GM12872 (cell line): ENCODE measurements around the gene NXN.

Experiments used
- CTCF ChIP-seq: IDR thresholded peaks from 3 replicates; pipeline ENCODE4 v1.5.1; 2011; ENCODE audit warnings: low read depth, mild to moderate bottlenecking, low read length, moderate library complexity; ENCODE audit not compliant: insufficient read depth

Gene NXN

DNA sequence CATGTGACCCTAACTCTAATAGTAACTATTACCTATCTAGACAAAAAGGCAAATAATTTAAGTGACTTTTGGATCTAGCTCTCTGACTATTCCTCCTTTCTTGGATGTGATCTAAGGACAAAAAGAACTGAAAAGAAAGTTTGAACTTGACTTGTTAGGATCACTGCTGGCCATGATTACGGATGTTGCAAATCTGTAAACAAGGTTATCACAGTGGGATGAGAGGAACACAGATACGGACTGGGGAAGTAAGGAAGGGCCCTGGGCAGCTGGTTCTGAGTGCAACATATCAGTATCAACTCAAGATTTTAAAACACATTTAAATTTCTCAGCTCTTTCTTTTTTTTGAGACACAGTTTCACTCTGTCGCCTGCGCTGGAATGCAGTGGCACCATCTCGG lies 118.8 kb downstream of the NXN start:
- TF ChIP-seq CTCF, result no peak

GRCh38 chr17:859824-860195 lies 119.8 kb downstream of the NXN start:
- TF ChIP-seq CTCF, result no peak

GRCh38 chr17:859061-859823 lies 120.3 kb downstream of the NXN start:
- no peak for TF ChIP-seq CTCF

DNA sequence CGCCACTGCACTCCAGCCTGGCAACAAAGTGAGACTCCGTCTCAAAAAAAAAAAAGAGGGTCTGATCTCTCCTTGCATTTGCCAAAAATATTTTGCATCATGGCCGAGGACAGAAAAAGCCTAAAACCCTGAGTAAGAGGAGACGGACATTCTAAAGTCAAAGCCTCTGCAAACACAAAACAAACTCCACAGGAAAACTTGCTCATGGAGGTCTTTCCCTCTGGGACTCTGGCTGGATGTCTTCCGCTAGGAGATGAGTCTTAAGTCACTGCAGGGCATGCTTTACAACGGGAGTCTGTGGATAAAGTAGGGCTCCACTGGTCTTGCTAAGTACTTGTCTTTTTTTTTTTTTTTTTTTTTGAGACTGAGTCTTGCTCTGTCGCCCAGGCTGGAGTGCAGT lies 123.4 kb downstream of the NXN start:
- TF ChIP-seq CTCF, result no peak

- TF ChIP-seq CTCF, result no peak
These were observed 124.0 kb downstream of the NXN start for GRCh38 chr17:855569-855968.

- TF ChIP-seq CTCF, result no peak
These were observed 127.2 kb downstream of the NXN start for GRCh38 chr17:852349-852748.

DNA sequence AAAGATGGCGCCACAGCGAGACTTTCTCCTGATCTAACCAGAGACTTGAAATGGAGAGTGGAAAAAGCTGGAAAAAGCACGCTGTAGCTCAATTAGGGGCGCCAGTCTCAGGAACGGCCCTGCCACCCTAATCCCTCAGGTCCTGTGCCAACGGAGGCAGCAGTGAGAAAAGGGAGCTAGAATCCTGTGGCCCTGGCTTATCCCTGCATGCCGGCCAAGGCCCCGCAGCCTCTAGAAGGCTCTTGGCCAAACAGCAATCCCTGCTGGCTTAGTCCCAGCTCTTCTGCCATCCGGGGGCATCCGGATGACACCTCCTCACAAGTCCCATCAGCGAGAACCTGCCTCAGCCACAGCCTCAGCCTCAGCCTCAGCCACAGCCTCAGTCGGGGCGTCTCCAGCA lies 127.7 kb downstream of the NXN start:
- no peak for TF ChIP-seq CTCF
